ENCODE results near the gene PKN1. TPM values are rescaled to one million over a fixed set of nuclear protein-coding genes. Genes with fewer than 3 reads are reported as not detected.

Gene PKN1
- total and polyA plus RNA-seq, 10 of the 15 experiments (the other 5 are each of a cell fraction or from before 2014, with no cell fraction given), result 1.0 to 189 (median 52.7) TPM

- peak; percentile 91 for TF ChIP-seq NKRF (conservative IDR thresholded peaks at IDR 0.05)
- TF ChIP-seq GATAD2B (conservative IDR thresholded peaks at IDR 0.05; ENCODE audit: low read depth), result peak; percentile 98
- no peak for TF ChIP-seq ZNF384 (IDR thresholded peaks at IDR 0.05; ENCODE audit: borderline replicate concordance, low read depth, low read length)
- TF ChIP-seq SP1 (IDR thresholded peaks at IDR 0.05; ENCODE audit: low read depth, low read length), result peak; percentile 35
- peak; percentile 85 for TF ChIP-seq SIN3A (IDR thresholded peaks at IDR 0.05; ENCODE audit: low read depth, low read length)
- TF ChIP-seq CTCF (IDR thresholded peaks at IDR 0.05 in 2 of 3, conservative IDR thresholded peaks at IDR 0.05 in 1 of 3; ENCODE audit: control insufficient read depth in 2 of 3, extremely low read depth in 1 of 3, insufficient read depth in 1 of 3, low read depth in 3 of 3, low read length in 3 of 3), result no peak
- TF ChIP-seq SRF (IDR thresholded peaks at IDR 0.05; ENCODE audit: low read depth in 2 of 2, low read length in 2 of 2), result 0 out of 4 replicates have a peak, but pooled peaks of 1 of the 2 experiments have one; percentile 5
- peak; percentile 52 for TF ChIP-seq NR2F1 (conservative IDR thresholded peaks at IDR 0.05)
- TF ChIP-seq PML (IDR thresholded peaks at IDR 0.05; ENCODE audit: low read length), result peak; percentile 96
- no peak for TF ChIP-seq IKZF2 (IDR thresholded peaks at IDR 0.05)
- peak; percentile 91 for TF ChIP-seq DPF2 (IDR thresholded peaks at IDR 0.05)
- 0 out of 2 replicates have a peak, but pooled peaks have one; percentile 50 for TF ChIP-seq TARDBP (IDR thresholded peaks at IDR 0.05; ENCODE audit: borderline replicate concordance)
- no peak for TF ChIP-seq FOS (IDR thresholded peaks at IDR 0.05; ENCODE audit: borderline replicate concordance, extremely low read depth, insufficient read length)
- peak; percentile 5; the same call in 1 of the 2 replicates for TF ChIP-seq NR2C1 (IDR thresholded peaks at IDR 0.05)
- TF ChIP-seq SMAD5 (IDR thresholded peaks at IDR 0.05; ENCODE audit: low read depth), result peak; percentile 52; the same call in 1 of the 2 replicates
- no peak for TF ChIP-seq ETV6 (conservative IDR thresholded peaks at IDR 0.05 in 1 of 2, IDR thresholded peaks at IDR 0.05 in 1 of 2; ENCODE audit: borderline replicate concordance in 1 of 2, low read depth in 1 of 2)
- TF ChIP-seq POU2F2 (IDR thresholded peaks at IDR 0.05; ENCODE audit: borderline replicate concordance, low read depth, low read length), result peak; percentile 93
- TF ChIP-seq TCF12 (IDR thresholded peaks at IDR 0.05; ENCODE audit: low read depth, low read length), result peak; percentile 66; the same call in 1 of the 2 replicates
- TF ChIP-seq GABPA (IDR thresholded peaks at IDR 0.05; ENCODE audit: low read depth), result no peak
- TF ChIP-seq EP300 (IDR thresholded peaks at IDR 0.05; ENCODE audit: borderline replicate concordance in 1 of 2, control insufficient read depth in 1 of 2, low read depth in 2 of 2, low read length in 2 of 2), result peak in 1 of 2 experiments; percentile 11; a peak in 1 of 4 replicates
Observed at GRCh38 chr19:14517840-14518505, 84.9 kb downstream of the PKN1 start, which contains the start of gene DNAJB1 (continued).

All from GM12878 (cell line).